Fibroblast of pulmonary artery (primary cell): ENCODE results near the gene COL4A2.
A peak's percentile ranks its signal among the peaks of the same experiment; 100 is the strongest.

Experiments used
- DNase-seq: peaks from one replicate; pipeline ENCODE4 v3.0.0-alpha.2; 2010; ENCODE audit warnings: low read depth
- H3K4me3 ChIP-seq: replicated peaks from 2 replicates; pipeline ENCODE4 v1.5.1; 2011; ENCODE audit warnings: low read depth, mild to moderate bottlenecking, control low read depth, low read length, moderate library complexity
- CTCF ChIP-seq: IDR thresholded peaks from 2 replicates; pipeline ENCODE4 v1.5.1; 2011; ENCODE audit warnings: mild to moderate bottlenecking, control low read depth, low read length, inconsistent platforms; ENCODE audit errors: missing control alignments

COL4A2 gene

GRCh38 chr13:110334256-110334655 lies 27.2 kb downstream of the COL4A2 start:
- no peak for TF ChIP-seq CTCF
- no peak for DNase-seq
- H3K4me3 ChIP-seq = no peak overlapping the region

- no peak for TF ChIP-seq CTCF
- DNase-seq = no peak
- no peak overlapping the region for H3K4me3 ChIP-seq
Measured at GRCh38 chr13:110334841-110335490, 27.9 kb downstream of the COL4A2 start.

- DNase-seq = no peak
- no peak for TF ChIP-seq CTCF
- no peak overlapping the region for H3K4me3 ChIP-seq
Measured at GRCh38 chr13:110336108-110336507, 29.0 kb downstream of the COL4A2 start.

- no peak for DNase-seq
- TF ChIP-seq CTCF = no peak
- no peak overlapping the region for H3K4me3 ChIP-seq
Measured at GRCh38 chr13:110336681-110337080, 29.6 kb downstream of the COL4A2 start.

- no peak for TF ChIP-seq CTCF
- H3K4me3 ChIP-seq = no peak overlapping the region
- DNase-seq = no peak
Measured at GRCh38 chr13:110337247-110337646, 30.2 kb downstream of the COL4A2 start.

- DNase-seq = peak; percentile 92
- no peak for TF ChIP-seq CTCF
- peak overlapping the region; percentile 3 for H3K4me3 ChIP-seq
Measured at GRCh38 chr13:110338441-110339101, 31.5 kb downstream of the COL4A2 start.

- no peak overlapping the region for H3K4me3 ChIP-seq
- TF ChIP-seq CTCF = no peak
- no peak for DNase-seq
Measured at GRCh38 chr13:110339263-110339662, 32.2 kb downstream of the COL4A2 start.
